Stromal cell of bone marrow (primary cell): ENCODE results near the gene ASCC1.

Source experiments
- DNase-seq: peaks from one replicate; pipeline ENCODE4 v3.0.0-alpha.2; 2012; ENCODE audit warnings: low read depth

Gene ASCC1

DNA sequence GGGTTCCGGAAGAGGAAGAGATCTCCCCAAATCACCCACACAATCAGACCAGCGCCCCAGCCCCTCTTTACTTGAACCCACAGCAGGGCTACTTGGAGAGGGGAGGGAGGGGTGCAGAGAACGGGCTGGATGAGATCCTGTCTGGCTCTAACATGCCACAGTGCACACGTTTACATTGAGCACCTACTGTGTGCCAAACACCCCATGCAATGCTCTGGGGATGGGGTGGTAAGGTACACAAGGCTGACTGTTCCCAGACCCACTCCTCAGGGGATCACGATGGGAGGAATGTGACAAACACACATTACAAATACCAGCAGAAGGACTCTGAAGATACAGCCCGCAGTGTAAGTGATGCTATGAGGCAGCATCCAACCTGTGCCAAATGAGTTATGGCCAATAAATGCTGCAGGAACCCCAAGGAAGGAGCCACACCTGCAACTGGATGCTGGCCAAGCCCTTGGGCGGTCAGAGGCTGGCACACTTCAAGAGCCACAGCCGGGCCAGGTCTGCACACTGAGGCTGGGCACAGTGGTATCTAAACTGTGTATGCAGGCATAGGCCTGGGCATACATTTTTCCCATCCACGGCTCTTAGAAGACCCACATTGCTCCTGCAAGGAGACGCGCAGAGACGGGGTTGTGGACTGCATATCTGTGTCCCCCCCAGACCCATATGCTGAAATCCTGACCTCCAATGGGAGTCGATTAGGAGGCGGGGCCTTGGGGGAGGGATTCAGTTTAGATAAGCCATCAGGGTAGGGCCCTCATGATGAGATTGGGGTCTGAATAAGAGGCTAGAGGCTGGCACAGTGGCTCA lies 134.1 kb downstream of the ASCC1 start:
- no peak for DNase-seq

DNA sequence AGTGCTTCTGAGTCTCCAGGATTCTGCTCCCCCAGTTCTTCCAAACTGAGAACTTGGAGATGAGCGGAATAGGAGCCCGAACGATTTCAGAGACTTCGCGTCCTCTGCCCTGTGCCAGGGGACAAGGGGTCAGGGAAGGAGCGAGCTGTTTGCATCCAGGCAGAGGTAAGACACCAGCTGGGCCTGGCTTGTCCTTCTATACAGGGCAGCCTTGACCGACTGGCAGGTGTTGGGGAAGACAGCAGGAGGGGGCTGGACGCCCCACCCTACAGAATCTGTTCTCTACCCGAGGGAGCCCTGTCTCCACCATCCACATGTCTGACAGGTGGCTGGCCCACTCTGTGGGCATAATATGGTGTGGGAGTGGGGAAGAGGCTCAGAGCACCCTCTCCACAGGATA lies 134.9 kb downstream of the ASCC1 start:
- no peak for DNase-seq

DNA sequence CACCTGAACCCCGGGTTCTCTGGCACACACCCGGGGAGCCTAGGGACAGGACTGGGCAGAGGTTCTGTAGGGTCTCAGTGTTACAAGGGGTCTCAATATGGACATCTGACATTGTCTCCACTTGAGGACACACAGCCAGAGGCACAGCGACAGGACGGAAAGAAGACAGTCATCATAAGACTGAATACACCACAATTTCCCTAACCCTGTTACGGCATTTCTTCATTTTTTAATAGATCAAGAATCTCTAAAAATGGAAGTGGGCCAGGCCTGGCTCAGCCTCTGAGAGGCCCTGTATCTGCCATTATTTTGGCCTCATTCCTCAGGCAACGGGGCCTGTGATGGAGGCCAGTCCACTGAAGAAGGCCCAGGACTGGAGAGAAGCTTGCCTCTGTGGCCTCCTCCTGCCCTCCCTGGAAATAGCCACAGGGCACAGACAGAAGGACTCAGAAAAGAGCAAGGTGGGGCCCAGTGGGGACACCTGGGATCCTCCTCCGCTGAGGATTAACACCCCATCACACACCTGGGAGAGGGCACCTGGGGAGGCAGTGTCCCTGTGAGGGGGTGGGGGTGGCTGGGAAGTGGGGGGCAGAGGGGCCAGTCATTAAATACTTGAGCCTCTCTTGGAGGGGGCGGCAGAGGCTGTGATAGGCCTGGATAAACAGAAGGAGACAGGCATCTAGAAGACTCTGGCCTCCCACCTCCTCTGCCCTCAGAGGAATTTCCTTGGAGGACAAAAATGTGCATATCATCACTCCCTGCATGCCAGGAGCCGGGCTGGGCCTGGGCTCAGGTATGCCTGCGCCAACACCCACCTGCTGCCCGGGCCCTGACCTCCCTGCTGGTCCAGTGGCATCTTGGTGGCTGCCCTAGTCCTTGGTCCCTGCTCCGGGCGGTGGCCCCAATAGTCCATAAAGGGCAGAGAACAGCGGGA lies 135.8 kb downstream of the ASCC1 start:
- DNase-seq, result no peak

DNA sequence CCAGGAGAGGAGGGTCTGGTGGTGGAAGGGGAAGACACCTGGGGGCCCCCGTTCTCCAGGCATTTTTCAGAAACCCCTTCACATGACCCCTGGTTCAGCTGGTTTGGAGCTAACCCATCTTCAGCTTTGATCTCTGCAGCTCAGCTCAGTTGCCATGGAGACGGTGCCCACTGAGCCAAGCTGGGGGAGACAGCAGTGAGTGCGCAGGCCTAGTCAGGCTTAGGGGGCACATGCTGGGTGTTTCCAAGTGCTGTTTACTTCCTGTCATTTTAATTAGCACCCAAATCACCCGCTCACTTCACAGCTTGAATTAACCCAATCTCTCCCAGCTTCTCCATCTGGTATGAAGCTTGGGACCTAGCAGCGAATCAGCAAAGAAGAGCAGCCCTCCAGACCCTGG lies 136.7 kb downstream of the ASCC1 start:
- DNase-seq, result no peak

DNA sequence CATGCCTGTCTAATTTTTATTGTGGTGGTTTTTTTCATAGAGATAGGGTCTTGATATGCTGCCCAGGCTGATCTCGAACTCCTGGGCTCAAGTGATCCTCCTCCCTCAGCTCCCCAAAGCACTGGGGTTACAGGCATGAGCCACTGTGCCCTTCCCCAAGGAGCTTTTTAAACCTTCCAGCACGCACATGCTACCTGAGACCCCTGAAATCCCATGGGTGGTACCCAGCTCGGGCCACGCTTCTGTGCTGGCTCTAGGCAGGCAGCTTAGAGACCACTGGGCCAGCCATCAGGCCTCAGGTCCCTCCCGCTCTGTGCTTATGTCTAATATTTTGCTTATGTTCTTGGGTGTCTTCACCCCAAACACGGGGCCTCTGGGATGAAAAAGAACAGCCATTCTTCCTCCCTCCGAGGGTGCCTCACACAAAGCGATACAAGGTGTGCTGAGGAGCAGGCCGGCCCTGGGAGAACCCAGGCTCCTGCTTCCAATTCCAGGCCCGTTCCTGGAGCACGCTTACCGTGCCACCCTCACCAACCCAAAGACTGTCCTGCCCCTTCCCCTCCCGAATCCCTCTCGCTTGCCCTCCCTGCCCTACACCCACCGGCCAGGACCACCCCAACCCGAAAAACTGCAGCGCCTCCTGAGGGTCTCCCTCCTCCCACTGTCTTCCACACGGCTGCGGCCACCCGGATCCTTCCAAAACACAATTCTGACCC lies 138.6 kb downstream of the ASCC1 start:
- no peak for DNase-seq

DNA sequence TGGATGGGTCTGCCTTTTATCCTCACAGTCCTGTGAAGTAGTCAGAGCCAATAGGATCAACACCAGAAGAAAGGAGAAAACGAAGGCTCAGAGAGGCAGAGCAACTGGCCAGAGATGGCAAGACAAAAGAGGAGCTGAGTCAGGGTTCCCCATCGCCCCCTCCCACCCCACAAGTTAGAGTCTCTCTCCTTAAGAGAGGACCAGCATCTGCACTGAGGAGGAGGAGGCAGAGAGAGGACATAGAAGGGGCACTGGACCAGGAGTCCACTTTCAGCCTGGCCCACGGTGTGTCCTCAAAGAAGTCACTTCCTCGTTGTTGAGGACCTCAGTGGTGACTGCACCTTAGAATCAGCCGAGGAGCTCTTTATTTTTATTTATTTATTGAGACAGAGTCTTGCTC lies 139.3 kb downstream of the ASCC1 start:
- DNase-seq, result no peak

DNA sequence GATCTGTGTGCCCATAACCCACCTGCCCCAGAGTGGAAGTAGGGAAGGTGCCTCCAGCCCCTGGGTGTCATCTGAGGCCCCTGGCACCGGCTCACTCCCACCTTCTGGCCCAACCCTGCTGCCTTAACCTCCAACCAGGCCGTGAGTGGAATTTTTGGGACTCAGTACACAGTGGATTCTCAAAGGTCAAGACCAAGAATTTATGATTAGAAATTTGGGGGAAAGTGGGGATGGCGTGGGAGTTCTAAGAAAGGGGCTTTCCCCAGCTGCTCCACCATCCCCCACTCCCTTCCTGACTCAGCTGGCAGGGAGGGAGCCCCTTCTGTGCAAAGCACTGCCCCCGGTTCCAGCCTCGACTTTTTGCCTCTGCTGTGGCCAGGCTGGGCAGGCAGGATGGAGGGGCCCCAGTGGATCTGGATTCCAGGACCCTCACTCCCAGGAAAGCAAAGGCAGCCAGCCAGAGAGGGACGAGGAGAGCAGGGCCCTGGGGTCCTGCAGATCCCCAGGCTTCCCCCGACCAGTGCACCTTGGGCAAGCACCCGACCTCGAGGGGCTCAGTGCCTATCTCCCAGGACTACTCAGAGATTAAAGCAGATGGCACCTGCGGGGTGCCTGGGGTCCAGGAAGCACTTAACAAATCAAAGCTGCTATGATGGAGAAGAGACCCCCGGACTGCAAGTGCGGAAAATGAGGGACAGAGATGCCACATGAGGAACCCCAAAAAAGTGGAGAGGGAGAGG lies 140.5 kb downstream of the ASCC1 start:
- DNase-seq, result no peak

DNA sequence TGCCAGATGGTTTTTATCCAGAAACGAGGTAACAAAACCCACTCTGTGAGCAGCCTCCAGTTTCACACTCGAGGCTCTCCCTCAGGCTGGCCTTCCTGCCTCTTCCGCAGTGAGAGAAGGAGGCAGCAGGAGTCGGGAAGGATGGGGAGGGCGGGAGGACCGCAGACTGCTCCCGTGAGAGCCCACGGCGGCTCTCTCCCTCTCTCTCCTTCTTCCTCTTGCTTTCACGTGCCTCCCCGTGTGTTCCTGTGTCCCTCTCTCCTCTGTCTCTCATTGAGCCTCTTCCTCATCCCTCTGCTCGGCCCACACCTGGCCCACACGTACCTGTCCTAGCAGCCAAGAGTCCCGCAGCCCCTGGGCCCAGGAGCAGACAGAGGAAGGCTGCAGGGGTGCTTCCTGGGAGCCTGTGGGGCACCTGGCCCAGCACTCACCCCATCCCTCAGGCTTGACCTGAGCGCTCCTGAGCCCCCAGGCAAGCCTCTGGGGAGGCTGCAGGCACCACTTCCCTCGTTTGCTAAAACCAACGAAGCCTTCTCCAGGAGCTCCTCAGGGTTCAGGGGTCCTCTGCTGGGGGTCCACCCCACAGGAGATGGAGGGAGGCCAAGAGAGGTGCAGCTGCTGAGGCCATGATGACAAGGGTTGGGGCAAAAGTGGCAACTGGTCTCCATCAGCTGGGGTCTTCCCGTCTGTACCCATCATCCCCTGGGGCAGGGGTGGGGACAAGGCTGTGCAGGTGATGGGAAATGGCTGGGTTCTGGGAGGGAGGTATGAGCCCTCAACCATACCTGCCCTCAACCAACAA lies 141.3 kb downstream of the ASCC1 start:
- no peak for DNase-seq

DNA sequence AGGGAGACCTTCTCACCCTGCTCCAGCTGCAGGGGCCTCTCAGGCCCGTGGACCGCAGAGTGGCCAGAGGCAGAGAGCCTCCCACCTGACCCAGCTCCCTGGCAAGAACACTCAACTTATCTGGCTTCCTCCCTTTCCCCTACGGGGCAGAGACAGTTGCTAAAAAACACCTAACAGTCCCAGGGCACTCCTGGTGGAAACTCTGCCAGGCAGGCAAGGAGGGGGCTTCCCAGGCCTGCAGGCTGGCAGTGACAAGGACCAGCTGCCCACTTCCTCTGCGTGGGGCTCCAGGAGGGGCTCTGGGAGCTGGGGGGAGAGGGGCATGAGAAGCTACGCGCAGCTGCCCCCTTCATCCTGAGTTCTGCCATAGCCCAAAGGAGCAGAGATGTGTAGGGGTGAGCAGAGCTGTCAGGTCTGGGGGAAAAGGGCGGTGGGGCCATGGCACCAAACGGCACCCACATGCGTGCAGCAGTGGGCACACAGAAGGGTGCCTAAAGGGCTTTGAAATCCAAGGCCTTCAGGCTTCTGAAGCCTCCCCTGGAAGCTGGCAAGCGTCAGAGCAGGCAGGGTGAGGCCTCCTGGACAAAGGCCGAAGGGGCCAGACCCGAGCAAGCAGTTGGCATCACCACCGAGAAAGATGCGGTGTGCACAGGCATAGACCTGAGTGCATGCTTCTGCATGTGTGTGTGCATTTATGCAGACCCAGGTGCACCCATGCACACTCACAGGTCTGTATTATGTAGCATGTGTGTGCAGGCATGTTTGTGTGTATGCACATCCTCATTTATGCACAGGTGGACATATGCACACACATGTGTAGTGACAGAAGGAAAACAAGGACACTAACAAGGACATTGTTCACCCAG lies 142.1 kb downstream of the ASCC1 start:
- no peak for DNase-seq

DNA sequence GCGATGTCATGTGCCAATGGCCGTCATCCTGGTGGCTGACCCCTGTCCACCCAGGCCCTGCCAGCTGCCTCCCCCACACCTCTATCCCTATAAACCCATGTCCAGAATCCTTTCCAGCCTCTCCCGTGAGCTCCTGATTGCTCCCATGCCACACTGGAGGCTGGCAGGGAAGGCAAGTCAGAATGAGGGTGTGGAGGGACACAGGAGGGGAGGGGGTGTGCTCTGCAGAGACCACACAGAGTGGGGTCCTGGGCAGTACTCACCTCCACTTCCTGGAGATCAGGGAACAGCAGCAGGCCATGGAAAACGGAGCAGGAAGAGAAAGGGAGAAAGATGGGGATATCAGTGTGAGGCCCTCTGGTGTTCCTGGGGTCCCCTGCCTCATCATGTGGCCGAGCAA lies 143.4 kb downstream of the ASCC1 start:
- DNase-seq, result no peak

DNA sequence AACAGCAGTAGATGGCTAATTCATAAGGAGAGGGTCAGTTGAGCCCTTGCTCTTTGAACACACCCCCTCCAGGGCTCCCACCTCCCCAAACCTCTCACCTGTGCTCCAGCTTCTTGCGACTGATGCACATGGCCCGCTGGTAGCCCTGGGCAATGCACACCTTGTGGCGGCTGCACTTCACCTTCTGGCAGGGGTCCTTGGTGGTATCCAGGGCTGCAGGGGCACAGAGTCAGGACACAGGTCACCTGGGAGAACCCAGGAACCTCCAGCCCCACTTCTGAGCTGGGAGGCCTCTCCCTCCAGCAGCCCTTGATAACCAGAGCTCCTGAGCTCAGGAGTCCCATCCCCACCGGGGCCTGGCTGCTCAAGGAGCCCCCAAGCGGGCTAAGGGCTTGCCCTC lies 144.0 kb downstream of the ASCC1 start:
- no peak for DNase-seq

DNA sequence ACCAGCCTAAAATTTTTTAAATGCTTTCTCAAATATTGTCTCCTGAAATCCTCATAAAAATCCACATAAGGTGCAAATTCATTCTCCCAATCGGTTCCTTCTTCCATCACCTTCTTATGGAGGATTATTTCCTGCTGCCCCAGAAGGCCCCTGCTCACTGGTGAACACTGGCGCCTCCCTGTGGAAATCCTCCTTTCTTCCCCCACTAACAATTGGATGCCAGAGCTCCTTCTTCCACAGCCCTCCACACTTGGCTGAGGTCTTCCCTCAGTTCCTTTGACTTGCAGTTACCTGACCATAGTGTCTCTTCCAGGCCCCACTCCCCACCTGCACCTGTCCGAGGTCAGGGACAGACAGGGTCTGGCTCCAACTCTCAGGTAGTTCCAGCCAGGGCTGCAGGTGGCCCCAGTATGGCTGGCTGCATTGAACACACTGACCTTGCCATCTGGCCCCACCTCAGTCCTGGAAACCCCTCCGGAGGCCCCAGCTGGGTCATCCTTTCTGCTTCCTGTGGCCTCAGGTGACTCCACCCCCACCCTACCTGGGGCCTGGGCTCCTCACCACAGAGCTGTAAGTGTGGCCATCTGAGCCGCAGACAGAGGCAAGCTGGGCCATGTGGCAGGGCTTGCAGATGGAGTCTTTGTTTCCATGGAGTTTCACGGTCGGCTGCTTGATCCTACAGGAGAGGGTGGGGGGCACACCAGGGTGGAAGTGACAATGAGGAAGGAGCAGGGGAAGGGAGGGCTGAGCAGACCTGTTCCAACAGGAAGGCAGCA lies 146.1 kb downstream of the ASCC1 start:
- DNase-seq, result no peak

DNA sequence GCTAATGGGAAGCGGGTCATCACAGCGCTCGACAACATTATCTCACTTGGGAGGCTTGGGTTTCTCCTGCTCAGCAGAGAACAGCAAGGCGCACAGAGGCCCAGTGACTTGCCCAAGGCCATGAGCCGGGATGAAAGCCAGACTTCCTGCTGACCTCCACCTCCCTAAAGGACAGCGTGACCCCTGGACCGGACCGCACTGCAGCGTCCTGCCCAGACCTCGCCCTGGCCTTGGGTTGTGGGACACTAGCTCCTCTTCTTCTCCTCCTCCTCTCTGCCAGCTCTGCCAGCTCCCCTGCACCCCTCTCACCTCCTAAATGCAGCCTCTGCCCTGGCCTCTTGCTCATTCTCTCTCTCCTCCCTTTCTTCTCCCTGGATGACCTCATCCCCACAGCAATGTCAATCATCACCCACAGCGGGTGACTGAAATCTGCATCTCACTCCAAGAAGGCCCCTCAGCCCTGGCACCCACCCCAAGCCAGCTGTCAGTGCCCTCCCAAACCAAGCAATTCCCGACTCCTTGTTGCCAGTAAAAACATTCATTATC lies 147.1 kb downstream of the ASCC1 start:
- no peak for DNase-seq

DNA sequence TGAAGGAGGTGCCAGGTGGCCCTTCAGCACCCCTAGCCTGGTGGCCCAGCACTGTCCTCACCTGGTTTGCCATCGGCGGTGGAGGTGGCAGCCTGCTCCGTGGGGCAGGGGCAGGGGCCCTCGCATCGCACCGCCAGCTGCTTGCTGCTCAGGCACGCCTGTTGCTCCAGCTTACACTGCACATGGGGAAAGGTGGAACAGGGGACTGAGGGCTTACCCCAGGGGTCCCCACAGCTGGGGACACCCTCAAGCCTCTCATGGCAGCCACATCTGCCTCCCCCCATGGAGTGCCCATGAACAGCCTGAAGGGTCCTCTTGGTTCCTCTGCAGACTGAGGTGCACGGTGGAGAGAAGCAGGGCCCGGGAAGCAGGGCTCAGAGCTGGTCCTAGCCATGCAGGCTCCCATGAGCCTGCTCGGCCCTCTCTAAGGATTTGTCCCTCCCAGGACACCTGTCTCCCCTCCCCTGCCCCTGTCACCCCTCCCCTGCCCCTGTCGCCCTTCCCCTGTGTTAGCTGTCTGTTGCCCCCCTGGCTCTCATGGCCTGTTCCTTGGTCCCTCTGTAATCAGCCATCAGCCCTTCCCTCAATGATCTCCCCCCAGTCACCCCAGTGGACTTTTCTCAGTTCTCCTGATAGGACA lies 147.8 kb downstream of the ASCC1 start:
- no peak for DNase-seq

DNA sequence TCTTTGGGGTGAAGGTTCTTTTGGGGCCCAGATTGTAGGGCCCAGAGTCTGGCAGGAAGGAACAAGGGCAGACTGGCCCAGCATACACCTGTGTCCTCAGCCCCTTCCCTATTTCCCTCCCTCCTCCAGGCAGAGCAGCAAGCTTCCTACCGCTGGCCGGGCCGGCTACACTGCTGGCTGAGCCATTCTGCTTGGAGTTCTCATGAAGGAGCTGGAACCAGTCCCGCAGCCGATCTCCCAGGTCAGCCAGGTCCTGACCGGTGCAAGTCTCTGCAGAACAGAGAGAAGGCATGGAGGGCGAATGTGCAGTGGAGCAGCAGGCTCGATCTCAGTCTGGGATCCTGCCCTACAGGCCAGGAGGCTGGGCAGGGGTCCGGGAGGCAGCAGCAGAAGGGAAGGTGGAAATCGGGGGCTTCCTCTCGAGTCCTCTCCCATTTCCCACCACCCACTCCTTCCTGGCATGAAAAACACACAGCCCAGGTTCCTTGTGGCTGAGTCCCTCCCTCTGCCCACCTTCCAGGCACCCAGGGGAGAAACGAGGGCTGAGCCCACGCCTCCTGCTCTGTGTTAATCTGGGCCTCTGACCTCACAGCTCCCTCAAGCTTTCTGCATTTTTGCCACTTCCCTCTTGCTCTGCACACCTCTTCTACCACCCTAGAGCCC lies 148.5 kb downstream of the ASCC1 start:
- no peak for DNase-seq

DNA sequence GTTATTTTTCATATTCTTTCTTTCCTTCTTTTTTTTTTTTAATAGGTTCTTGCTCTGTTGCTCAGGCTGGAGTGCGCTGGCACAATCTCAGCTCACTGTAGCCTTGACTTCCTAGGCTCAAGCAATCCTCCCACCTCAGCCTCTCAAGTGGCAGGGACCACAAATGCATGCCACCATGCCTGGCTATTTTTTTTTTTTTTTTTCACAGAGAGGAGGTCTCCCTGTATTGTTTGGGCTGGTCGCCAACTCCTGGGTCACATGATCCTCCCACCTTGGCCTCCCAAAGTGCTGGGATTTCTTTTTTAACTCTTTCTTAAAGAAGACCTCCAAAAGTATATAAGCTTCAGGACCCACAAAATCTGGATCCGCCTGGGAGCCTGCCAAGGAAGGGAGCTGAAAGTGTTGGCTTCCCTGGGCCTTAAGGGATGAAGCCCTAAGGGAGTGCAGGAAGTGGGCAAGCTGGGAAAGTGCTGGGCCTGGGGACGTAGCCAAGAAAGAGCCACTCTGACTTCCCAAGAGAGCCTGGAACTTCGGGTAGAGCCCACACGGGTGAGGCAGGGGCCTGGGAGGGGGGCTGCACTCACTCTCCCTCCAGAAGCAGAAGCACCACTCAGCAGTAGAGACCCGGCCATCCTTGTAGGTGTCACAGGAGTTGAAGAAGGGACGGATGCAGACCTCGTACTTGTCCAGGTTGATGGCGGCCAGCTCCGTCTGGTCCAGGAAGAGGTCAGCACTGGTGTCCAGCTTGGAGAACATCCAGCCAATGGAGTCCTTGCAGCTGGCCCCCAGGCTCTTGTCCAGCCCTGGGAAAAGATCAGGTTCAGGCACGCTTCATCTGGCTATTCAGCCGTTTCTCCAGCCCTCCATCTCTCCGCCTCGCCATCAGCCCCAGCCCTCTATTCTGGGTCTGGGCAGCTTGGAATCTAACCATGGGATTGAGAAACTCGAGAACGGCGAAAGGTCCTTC lies 149.5 kb downstream of the ASCC1 start:
- DNase-seq, result no peak
